ENCODE results near the gene GRIP1. TPM values are rescaled to one million over a fixed set of nuclear protein-coding genes. Genes with fewer than 3 reads are reported as not detected.

GRIP1 gene
- total RNA-seq, 2 donors from 2014 or later, result 5.2 to 19.5 TPM

DNA sequence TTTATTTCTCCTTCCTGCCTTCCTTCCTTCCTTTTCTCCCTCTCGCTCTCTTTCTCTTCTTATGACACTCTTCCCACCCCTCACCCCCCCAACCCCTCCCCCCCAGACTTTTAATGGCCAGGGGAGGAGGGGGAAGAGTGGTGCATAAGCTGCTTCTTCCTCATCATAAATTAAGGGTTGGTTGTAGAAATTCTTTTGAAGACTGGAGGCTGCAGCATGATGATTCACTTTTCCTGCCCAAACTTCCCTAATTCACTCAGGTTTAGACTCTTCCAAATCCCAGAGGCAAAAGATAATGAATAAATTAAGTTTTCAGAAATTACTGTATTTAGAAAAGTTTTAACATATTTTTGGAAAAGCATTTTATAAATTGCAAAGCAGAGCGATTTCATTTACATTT is 58.2 kb downstream of the GRIP1 start:
- H3K4me3 ChIP-seq, result no peak overlapping the region
- no peaks in the 10 kb centered on the region for H3K27me3 ChIP-seq (replicated peaks; ENCODE audit: insufficient read depth)
- no peaks in the 10 kb centered on the region for H3K9me3 ChIP-seq
- H3K27ac ChIP-seq, result no peak overlapping the region
- no peaks in the 10 kb centered on the region for H3K36me3 ChIP-seq
- TF ChIP-seq POLR2AphosphoS5 (IDR thresholded peaks at IDR 0.05) (no peak), POLR2A (IDR thresholded peaks at IDR 0.05) (no peak)
- TF ChIP-seq, protein P1, sequence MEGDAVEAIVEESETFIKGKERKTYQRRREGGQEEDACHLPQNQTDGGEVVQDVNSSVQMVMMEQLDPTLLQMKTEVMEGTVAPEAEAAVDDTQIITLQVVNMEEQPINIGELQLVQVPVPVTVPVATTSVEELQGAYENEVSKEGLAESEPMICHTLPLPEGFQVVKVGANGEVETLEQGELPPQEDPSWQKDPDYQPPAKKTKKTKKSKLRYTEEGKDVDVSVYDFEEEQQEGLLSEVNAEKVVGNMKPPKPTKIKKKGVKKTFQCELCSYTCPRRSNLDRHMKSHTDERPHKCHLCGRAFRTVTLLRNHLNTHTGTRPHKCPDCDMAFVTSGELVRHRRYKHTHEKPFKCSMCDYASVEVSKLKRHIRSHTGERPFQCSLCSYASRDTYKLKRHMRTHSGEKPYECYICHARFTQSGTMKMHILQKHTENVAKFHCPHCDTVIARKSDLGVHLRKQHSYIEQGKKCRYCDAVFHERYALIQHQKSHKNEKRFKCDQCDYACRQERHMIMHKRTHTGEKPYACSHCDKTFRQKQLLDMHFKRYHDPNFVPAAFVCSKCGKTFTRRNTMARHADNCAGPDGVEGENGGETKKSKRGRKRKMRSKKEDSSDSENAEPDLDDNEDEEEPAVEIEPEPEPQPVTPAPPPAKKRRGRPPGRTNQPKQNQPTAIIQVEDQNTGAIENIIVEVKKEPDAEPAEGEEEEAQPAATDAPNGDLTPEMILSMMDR (IDR thresholded peaks at IDR 0.05), result no peak
- DNase-seq (ENCODE audit: low spot score), result no peak
- 69% methylated on average over 2 of the region's 2 CpGs for WGBS
- intact Hi-C loops (cut with DNase I), result no loop called here
- H3K4me1 ChIP-seq (replicated peaks), result no peaks in the 10 kb centered on the region

DNA sequence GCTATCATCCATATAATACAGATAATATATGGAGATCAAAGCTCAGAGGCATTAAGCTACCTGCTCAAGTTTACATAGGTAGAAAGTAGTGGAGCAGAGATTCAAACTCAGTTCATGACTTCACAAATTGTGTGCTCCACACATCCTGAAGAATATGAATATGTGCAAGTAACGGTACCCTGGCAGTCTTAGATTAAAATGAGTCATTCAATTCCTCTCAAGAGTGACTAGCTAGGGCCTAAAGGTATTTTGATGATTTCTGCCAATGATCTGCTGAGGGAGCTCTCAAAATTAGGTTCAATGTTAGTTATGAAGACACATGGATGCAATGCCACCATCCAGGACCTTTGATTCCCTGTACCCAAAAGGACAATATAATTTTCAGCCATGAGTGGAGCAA is 58.9 kb downstream of the GRIP1 start:
- H3K27ac ChIP-seq, result no peak overlapping the region
- H3K27me3 ChIP-seq (replicated peaks; ENCODE audit: insufficient read depth), result no peaks in the 10 kb centered on the region
- no peak for DNase-seq (ENCODE audit: low spot score)
- WGBS, result 77% methylated on average over 1 of the region's 1 CpG
- H3K9me3 ChIP-seq, result no peaks in the 10 kb centered on the region
- intact Hi-C loops (cut with DNase I), result no loop called here
- H3K4me1 ChIP-seq (replicated peaks), result no peaks in the 10 kb centered on the region
- H3K4me3 ChIP-seq, result no peak overlapping the region
- no peak for TF ChIP-seq POLR2A (IDR thresholded peaks at IDR 0.05)
- TF ChIP-seq, protein P1 (IDR thresholded peaks at IDR 0.05), result no peak
- TF ChIP-seq POLR2AphosphoS5 (IDR thresholded peaks at IDR 0.05), result no peak
- no peaks in the 10 kb centered on the region for H3K36me3 ChIP-seq

DNA sequence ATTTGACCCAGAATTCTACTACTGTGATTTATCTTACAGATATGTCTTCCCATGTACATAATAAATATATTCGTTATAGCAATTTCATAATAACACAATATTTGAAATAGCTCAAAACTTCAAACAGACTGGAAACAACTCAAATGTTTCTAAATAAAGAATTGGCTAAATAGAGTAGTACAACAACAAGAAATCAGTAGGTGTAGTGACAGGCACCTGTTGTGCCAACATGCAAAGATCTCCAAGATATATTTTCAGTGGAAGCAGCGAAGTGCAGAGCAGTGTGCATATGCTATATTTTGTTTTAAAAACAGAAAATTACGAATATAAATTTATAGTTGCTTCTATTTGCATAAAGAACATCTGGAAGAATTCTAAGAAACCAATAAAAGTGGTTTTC is 60.9 kb downstream of the GRIP1 start:
- H3K4me1 ChIP-seq (replicated peaks), result no peaks in the 10 kb centered on the region
- intact Hi-C loops (cut with DNase I), result no loop called here
- 82% methylated on average over 3 of the region's 3 CpGs for WGBS
- H3K36me3 ChIP-seq, result no peaks in the 10 kb centered on the region
- DNase-seq (ENCODE audit: low spot score), result no peak
- no peaks in the 10 kb centered on the region for H3K9me3 ChIP-seq
- no peaks in the 10 kb centered on the region for H3K27me3 ChIP-seq (replicated peaks; ENCODE audit: insufficient read depth)
- H3K4me3 ChIP-seq, result no peak overlapping the region
- H3K27ac ChIP-seq, result no peak overlapping the region
- TF ChIP-seq, protein P1 (IDR thresholded peaks at IDR 0.05), result no peak
- TF ChIP-seq POLR2A (IDR thresholded peaks at IDR 0.05), result no peak
- TF ChIP-seq POLR2AphosphoS5 (IDR thresholded peaks at IDR 0.05), result no peak

DNA sequence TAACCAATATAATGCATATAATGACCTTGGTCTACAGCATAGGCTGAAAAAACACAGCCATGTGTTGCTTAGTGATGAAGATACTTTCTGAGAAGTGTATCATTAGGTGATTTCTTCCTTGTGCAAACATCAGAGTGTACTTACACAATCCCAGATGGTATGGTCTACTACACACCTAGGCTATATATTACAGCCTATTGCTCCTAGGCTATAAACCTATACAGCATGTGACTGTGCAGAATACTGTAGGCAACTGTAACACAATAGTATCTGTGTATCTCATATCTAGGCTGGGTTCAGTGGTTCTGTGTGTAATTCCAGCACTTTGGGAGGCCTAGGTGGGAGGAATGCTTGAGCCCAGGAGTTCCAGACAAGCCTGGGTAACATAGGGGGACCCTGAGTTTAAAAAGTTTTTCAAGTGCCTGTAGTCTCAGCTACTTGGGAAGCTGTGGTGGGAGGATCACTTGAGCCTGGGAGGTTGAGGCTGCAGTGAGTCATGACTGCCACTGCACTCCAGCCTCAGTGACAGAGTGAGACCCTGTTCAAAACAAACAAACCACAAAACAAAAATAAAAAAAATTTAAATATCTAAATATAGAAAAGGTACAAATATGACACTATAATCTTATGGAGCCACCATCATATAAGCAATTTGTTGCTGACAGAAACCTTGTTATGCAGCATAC is 66.6 kb downstream of the GRIP1 start:
- Histone ChIP-seq H3K9me3 (no peaks in the 10 kb centered on the region), H3K4me1 (replicated peaks) (no peaks in the 10 kb centered on the region), H3K36me3 (no peaks in the 10 kb centered on the region), H3K27ac (no peak overlapping the region), H3K4me3 (no peak overlapping the region), H3K27me3 (replicated peaks; ENCODE audit: insufficient read depth) (no peaks in the 10 kb centered on the region)
- TF ChIP-seq, protein P1 (IDR thresholded peaks at IDR 0.05), result no peak
- TF ChIP-seq POLR2AphosphoS5 (IDR thresholded peaks at IDR 0.05) (no peak), POLR2A (IDR thresholded peaks at IDR 0.05) (no peak)
- no peak for DNase-seq (ENCODE audit: low spot score)
- intact Hi-C loops (cut with DNase I), result no loop called here

DNA sequence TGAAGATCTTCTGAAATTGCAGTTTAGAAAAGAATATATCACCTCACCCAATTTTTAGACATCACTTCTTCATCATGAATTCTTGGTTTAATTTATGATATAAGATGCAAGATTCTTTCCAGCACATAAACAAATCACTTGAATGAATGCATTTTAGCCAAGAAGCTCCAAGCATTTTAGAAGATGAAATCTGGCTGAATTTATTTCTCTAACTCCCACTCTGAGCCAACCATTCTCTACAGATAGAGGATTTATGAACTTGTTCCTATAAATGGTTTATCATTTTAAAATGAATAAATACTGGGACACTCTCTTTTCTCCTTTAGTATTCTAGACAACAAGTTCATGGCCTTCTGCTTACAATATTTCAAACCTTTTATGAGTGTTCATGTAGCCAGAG is 71.7 kb downstream of the GRIP1 start:
- Histone ChIP-seq H3K4me1 (replicated peaks) (no peaks in the 10 kb centered on the region), H3K27me3 (replicated peaks; ENCODE audit: insufficient read depth) (no peaks in the 10 kb centered on the region), H3K36me3 (no peaks in the 10 kb centered on the region), H3K9me3 (no peaks in the 10 kb centered on the region), H3K4me3 (no peak overlapping the region), H3K27ac (no peak overlapping the region)
- TF ChIP-seq POLR2A (IDR thresholded peaks at IDR 0.05), result no peak
- TF ChIP-seq, protein P1 (IDR thresholded peaks at IDR 0.05), result no peak
- no peak for TF ChIP-seq POLR2AphosphoS5 (IDR thresholded peaks at IDR 0.05)
- intact Hi-C loops (cut with DNase I), result no loop called here
- no peak for DNase-seq (ENCODE audit: low spot score)

Data from prostate gland (tissue), 2 donors.